Esophagus squamous epithelium (tissue), 5 donors: ENCODE results near the gene LTBP2. TPM values are rescaled to one million over a fixed set of nuclear protein-coding genes. Genes with fewer than 3 reads are reported as not detected.

Experiments used
- DNase-seq: peaks from one replicate; lab custom pipeline; 2025; lab: John Stamatoyannopoulos, UW
- H3K27ac ChIP-seq, 4 donors: fragments of 200-600 bp; sonication (generic); one replicate each; pipeline ENCODE4 v1.5.1; 2016 to 2019; ENCODE audit warnings: mild to moderate bottlenecking in 1 of 4
- H3K27me3 ChIP-seq, 4 donors: fragments of 200-600 bp; sonication (generic); 1 replicate in 3 of 4; 2 replicates in 1 of 4; pipeline versions ENCODE4 v1.5.1 to v1.6.0; 2017 to 2021; ENCODE audit warnings: antibody characterized with exemption in 1 of 4
- H3K36me3 ChIP-seq, 3 donors: fragments of 200-600 bp; sonication (generic); one replicate each; pipeline ENCODE4 v1.5.1; 2016 to 2019
- H3K4me1 ChIP-seq, 3 donors: fragments of 200-600 bp; sonication (generic); one replicate each; pipeline ENCODE4 v1.5.1; 2017 to 2019
- H3K4me3 ChIP-seq, 4 donors: fragments of 200-600 bp; sonication (generic); 1 replicate in 3 of 4; 2 replicates in 1 of 4; pipeline ENCODE4 v1.5.1; 2016 to 2019; ENCODE audit warnings: mild to moderate bottlenecking in 2 of 4, moderate library complexity in 1 of 4
- H3K9me3 ChIP-seq, 3 donors: fragments of 200-600 bp; sonication (generic); one replicate each; pipeline ENCODE4 v1.5.1; 2016 to 2019
- CTCF ChIP-seq, 6 experiments: fragments of 450-650 bp in 4 of 6; fragments of 200-600 bp in 2 of 6; sonication (generic) in 2 of 6; IDR thresholded peaks; one replicate each; pipeline ENCODE4 v1.5.1; 2016 to 2019; ENCODE audit warnings: antibody characterized with exemption in 6 of 6, mild to moderate bottlenecking in 4 of 6, moderate library complexity in 4 of 6
- POLR2A ChIP-seq, 4 donors: fragments of 450-650 bp; IDR thresholded peaks; one replicate each; pipeline ENCODE4 v1.6.1; 2017; ENCODE audit warnings: antibody characterized with exemption in 4 of 4, mild to moderate bottlenecking in 4 of 4, moderate library complexity in 3 of 4
- WGBS, 2 donors: methylation state at CpG; one replicate each; pipeline ENCODE4 v1.1.5; 2018; 5-methylcytosine and 5-hydroxymethylcytosine counted together
- intact Hi-C: fragments of 100-400 bp; cut with DNase I; formaldehyde crosslinking; loops from one replicate; pipeline ENCODE4 v1.15.0; 2022
- total RNA-seq, 4 donors: library from RNA; depleted of rRNA; stranded (reverse); fragments of >200 nt; gene quantifications; one replicate each; pipeline ENCODE4 v1.1.0, GENCODE V29; 2016
- donor health status: DM: yes; HTN: yes; CAD: no.

LTBP2 gene
- total RNA-seq, 4 donors from 2014 or later, result 10.3 to 41.6 (median 17.0) TPM

GRCh38 chr14:74584951-74585350, 27.1 kb downstream of the LTBP2 start:
- Histone ChIP-seq H3K27me3 (no peaks in the 10 kb centered on the region), H3K36me3 (peaks cover 0 to 6% (median 0%) of the 10 kb centered on the region in 3 donors), H3K9me3 (no peaks in the 10 kb centered on the region), H3K4me3 (no peak overlapping the region), H3K4me1 (peaks cover 28 to 72% (median 39%) of the 10 kb centered on the region in 3 donors), H3K27ac (peak overlapping the region; percentile 14 to 74 (median 48))
- 65 to 72% methylated on average over 5 of the region's 5 CpGs for WGBS, 2 donors
- DNase-seq, result no peak
- TF ChIP-seq CTCF (IDR thresholded peaks at IDR 0.05), result no peak
- TF ChIP-seq POLR2A (IDR thresholded peaks at IDR 0.05), result no peak
- intact Hi-C loops, result no loop called here

- H3K36me3 ChIP-seq, result peaks cover 0 to 6% (median 0%) of the 10 kb centered on the region in 3 donors
- intact Hi-C loops, result no loop called here
- peaks cover 28 to 75% (median 44%) of the 10 kb centered on the region in 3 donors for H3K4me1 ChIP-seq
- WGBS, 2 donors, result 39 to 45% methylated on average over 3 to 5 of the region's 6 CpGs
- no peaks in the 10 kb centered on the region for H3K27me3 ChIP-seq
- peak overlapping the region; percentile 42 to 74 (median 62) for H3K27ac ChIP-seq
- DNase-seq, result no peak
- H3K4me3 ChIP-seq, result no peak overlapping the region
- TF ChIP-seq POLR2A (IDR thresholded peaks at IDR 0.05) (no peak), CTCF (IDR thresholded peaks at IDR 0.05) (no peak)
- H3K9me3 ChIP-seq, result no peaks in the 10 kb centered on the region
These were observed 28.2 kb downstream of the LTBP2 start for GRCh38 chr14:74583689-74584434.

GRCh38 chr14:74582910-74583581, 29.0 kb downstream of the LTBP2 start:
- 50% methylated on average over 1 of the region's 1 CpG for WGBS, 2 donors
- intact Hi-C loops, result no loop called here
- no peak overlapping the region for H3K4me3 ChIP-seq
- H3K36me3 ChIP-seq, result peaks cover 0 to 6% (median 0%) of the 10 kb centered on the region in 3 donors
- no peaks in the 10 kb centered on the region for H3K9me3 ChIP-seq
- peak overlapping the region; percentile 42 to 74 (median 60) for H3K27ac ChIP-seq
- H3K27me3 ChIP-seq, result no peaks in the 10 kb centered on the region
- TF ChIP-seq CTCF (IDR thresholded peaks at IDR 0.05) (no peak), POLR2A (IDR thresholded peaks at IDR 0.05) (no peak)
- peaks cover 28 to 78% (median 44%) of the 10 kb centered on the region in 3 donors for H3K4me1 ChIP-seq
- DNase-seq, result no peak

GRCh38 chr14:74580275-74580672, 31.8 kb downstream of the LTBP2 start:
- WGBS, 2 donors, result 40 to 51% methylated on average over 3 to 4 of the region's 4 CpGs
- Histone ChIP-seq H3K9me3 (no peaks in the 10 kb centered on the region), H3K27me3 (no peaks in the 10 kb centered on the region), H3K27ac (peak overlapping the region; percentile 68 to 85 (median 78)), H3K36me3 (peaks cover 0 to 6% (median 0%) of the 10 kb centered on the region in 3 donors), H3K4me3 (no peak overlapping the region), H3K4me1 (peaks cover 28 to 95% (median 55%) of the 10 kb centered on the region in 3 donors)
- TF ChIP-seq POLR2A (IDR thresholded peaks at IDR 0.05) (no peak), CTCF (IDR thresholded peaks at IDR 0.05) (no peak)
- intact Hi-C loops, result no loop called here
- no peak for DNase-seq
